GM21529 (cell line): ENCODE measurements around the gene CYP3A4.
"Not testable (repeated sequence)": the region's sequence is repeated elsewhere in the genome, so short reads cannot be mapped to it uniquely, and the experiment has no call there.

Experiments used
- ATAC-seq: cut with Tn5 transposase; IDR thresholded peaks from one replicate; pipeline ENCODE4 v1.9.1; 2021; ENCODE audit not compliant: unreplicated experiment

The CYP3A4 gene

GRCh38 chr7:99762680-99763327 is 21.2 kb downstream of the CYP3A4 start:
- no peak for ATAC-seq

DNA sequence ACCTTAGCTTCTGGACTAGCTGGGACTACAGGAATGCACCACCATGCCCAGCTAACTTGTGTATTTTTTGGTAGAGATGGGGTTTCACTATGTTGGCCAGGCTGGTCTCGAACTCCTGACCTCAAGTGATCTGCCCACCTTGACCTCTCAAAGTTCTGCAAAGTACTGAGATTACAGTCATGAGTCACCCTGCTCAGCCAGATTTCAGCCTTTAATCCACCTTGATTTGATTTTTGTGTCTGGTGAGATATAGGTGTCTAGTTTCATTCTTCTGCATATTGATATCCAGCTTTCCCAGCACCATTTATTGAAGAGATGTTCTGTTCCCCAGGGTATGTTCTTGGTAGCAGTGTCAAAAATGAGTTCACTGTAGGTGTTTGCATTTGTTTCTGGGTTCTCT is 28.9 kb downstream of the CYP3A4 start:
- ATAC-seq, result no peak

- no peak for ATAC-seq
Measured at GRCh38 chr7:99752356-99752755, 31.6 kb downstream of the CYP3A4 start.

DNA sequence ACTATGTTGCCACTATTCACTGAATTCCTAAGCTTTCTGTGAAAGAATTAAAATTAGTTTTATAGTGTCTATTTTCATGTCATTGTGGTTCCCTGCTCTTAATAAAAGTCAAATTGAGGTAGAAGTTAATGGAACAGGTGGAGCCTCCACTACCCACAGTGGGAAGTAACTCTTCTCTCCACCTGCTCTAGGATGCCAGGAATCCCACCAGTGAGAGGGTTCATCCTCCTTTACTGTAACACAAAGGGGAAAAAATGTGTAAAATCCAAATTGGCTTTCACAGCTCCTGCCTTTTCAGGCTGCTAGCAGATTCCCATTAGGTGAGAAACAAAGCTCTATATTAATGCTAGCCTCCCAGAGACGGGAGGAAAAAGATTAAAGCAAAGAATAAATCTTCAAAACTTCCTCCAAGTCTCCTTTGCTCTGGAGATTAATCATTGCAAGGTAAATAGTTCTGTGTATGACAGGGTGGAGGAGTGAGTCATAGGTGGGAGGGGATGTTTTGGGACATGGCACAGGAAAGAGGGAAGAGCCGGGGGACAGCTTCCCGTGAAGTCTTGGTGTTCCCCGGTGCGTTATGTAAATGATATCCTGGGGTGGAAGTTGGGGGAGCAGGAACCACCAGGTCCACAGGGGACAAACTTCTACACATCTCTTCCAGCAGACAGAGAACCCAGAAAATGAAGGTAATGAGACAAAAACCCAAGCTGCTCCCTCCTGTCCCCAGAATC is 32.5 kb downstream of the CYP3A4 start:
- ATAC-seq, result not testable (repeated sequence)

- no peak for ATAC-seq
Measured at GRCh38 chr7:99748846-99749579, 35.0 kb downstream of the CYP3A4 start.

GRCh38 chr7:99746915-99747314 is 37.1 kb downstream of the CYP3A4 start:
- not testable (repeated sequence) for ATAC-seq

DNA sequence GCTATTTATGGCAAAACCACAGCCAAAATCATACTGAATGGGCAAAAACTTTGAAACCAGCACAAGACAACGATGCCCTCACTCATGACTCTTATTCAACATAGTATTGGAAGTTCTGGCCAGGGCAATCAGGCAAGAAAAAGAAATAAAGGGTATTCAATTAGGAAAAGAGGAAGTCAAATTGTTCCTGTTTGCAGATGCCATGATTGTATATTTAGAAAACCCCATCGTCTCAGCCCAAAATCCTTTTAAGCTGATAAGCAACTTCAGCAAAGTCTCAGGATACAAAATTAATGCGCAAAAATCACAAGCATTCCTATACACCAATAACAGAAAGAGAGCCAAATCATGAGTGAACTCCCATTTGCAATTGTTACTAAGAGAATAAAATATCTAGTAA is 38.6 kb downstream of the CYP3A4 start:
- ATAC-seq, result not testable (repeated sequence)

DNA sequence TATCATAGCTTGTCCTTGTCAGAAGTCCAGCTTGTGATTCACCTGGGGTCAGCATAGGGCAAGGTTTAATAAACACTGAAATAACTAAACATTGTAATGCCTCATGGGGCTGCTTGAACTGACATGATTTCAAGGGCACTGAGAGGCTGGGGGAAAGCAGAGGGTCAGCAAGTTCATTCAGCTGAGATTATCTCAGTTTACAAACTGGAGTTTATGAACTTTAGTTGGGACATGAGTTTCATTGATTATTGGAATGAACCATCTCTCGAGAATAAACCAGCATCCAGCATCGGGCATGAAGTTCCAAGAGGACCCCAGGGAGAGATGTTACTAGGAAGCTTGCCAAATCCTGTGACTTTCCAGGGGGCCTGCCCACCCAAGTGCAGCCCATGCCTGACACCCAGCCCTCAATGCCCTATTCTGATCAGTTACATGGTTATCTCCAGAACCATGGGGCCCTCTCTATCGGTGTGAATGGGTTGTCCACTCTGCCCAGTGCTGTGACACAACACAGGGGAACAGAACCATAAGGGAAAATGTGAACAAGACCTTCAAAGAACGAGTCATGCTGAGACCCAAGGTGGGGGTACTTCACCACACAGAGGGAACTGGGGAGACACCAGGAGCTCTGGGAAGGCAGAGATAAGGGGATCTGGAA is 41.1 kb downstream of the CYP3A4 start:
- no peak for ATAC-seq

- no peak for ATAC-seq
Measured at GRCh38 chr7:99741441-99741795, 42.6 kb downstream of the CYP3A4 start.

DNA sequence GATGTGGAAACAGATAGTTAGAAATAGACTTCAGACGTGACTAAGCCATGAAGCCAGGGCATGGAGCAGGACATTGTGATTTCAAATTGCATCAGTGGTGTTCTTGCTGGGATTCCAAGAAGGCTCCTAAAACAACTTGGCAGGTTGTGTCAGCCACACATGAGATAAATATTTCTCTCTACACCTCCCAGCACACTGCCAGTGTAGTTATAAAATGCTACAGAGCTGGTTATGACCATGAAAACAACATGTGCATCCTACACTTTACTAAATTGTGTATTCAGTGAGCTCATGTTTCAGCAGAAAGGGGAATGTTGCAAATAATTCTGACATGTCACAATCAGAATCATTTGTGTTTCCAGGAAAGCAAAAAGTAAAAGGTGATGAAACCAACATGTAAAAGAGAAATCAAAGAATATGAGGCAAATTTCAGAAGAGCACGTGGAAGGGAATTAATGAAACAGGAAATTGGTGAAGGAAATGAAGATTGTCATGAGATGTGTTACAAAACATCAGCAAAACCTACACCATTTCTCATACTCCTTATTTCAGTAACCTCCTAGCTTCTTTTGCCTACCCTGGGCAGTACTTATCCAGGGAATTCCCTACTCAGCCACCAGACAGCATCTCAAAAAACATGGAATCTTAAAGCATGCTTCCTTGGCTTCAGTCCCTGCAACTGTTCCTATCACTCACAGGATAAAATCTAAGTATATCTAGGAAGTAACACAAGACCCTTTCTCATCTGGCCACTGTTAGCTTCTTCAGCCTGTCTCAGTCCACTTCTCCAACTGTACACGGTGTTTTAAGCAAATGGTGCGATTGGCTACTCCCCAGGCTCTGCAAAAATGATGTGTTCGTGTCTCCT is 43.2 kb downstream of the CYP3A4 start:
- ATAC-seq, result no peak

DNA sequence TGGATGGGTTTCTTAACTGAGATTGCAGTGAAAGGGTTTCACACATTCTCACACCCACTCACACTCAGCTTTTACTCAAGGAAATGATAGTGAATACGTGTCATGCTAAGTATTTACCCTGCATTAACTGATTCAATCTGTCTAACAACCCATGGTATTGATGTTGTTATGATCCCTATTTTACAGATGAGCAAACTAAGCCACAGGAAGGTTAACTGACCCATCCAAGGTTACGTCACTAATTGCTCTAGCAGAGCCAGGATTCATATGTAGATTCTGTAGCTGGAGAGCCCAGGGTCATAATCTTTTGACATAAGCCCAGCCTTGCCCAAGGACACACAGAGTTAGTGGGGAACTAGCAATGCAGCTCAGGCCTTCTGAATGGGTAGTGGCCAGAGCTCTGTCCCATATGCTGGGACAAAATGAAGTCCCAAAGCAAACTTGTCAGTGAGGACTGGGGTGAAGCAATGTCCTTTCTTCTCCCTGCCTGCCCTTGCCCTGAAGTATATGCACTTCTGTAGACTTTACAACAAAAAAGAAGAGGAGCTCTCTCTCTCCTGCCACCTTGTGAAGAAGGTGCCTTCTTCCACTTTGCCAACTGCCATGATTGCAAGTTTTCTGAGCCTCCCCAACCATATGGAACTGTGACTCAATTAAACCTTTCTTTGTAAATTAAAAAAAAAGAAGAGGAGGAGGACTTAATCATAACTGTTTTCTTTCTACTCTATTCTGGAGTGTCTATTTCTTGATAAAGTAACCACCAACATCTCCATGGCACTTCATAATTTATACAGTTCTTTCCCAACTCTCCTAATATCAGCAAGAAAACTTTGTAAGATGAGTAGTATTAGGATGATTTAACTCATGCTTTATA is 44.0 kb downstream of the CYP3A4 start:
- no peak for ATAC-seq

- ATAC-seq, result no peak
Measured at GRCh38 chr7:99737726-99738125, 46.3 kb downstream of the CYP3A4 start.

GRCh38 chr7:99736667-99737066 is 47.3 kb downstream of the CYP3A4 start:
- not testable (repeated sequence) for ATAC-seq

GRCh38 chr7:99734987-99735386 is 49.0 kb downstream of the CYP3A4 start, which contains the start of gene CYP3A7:
Gene CYP3A7 (minus strand): TSS chr7:99735196. CDS start chr7:99735093, 103 bp downstream.
- ATAC-seq, result no peak

DNA sequence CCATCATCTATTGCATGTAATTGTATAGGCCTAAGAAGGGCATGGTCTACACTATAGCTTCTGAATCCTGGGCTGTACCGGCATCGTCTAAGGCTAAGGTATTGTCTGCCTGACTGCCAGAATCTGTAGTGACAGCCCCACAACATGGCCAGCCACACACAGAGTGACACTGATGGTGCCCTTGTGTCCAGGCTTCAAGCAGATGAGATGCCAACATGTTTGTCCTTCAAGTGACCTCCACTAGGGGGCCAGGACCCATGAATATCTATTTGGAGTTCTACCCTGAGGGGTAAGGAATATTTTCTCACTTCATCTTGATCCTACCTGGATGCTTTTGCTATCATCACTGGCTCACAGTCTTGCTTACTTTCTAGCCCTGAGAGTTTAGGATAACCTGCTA is 50.5 kb downstream of the CYP3A4 start:
- no peak for ATAC-seq

GRCh38 chr7:99733003-99733402 is 51.0 kb downstream of the CYP3A4 start:
- ATAC-seq, result no peak

GRCh38 chr7:99731638-99732374 is 52.2 kb downstream of the CYP3A4 start:
- ATAC-seq, result no peak

GRCh38 chr7:99730992-99731391 is 53.0 kb downstream of the CYP3A4 start:
- ATAC-seq, result no peak
